Neutrophil (primary cell): Measurements from ENCODE around the gene A4GNT.

ENCODE experiments used
- H3K27ac ChIP-seq: fragments of 200-600 bp; sonication (generic); 2 replicates; pipeline ENCODE4 v1.5.1; 2016; ENCODE audit warnings: mild to moderate bottlenecking, moderate library complexity
- H3K27me3 ChIP-seq: fragments of 200-600 bp; sonication (generic); 2 replicates; pipeline ENCODE4 v1.6.0; 2016; ENCODE audit warnings: mild to moderate bottlenecking
- H3K36me3 ChIP-seq: fragments of 200-600 bp; sonication (generic); 2 replicates; pipeline ENCODE4 v1.5.1; 2017
- H3K4me1 ChIP-seq, 2 experiments: fragments of 200-600 bp in 1 of 2; sonication (generic) in 1 of 2; 1 replicate in 1 of 2; 2 replicates in 1 of 2; pipeline versions ENCODE4 v1.5.1 to v1.6.1; 2013 to 2016; ENCODE audit warnings: low read depth in 1 of 2, low read length in 1 of 2, mild to moderate bottlenecking in 1 of 2, moderate library complexity in 1 of 2; ENCODE audit not compliant: control insufficient read depth in 1 of 2, insufficient read depth in 1 of 2
- H3K4me3 ChIP-seq, 2 experiments: fragments of 200-600 bp in 1 of 2; sonication (generic) in 1 of 2; 1 replicate in 1 of 2; 2 replicates in 1 of 2; pipeline ENCODE4 v1.5.1; 2013 to 2016; ENCODE audit warnings: low read depth in 1 of 2, low read length in 1 of 2, mild to moderate bottlenecking in 1 of 2, moderate library complexity in 1 of 2
- H3K9me3 ChIP-seq: fragments of 200-600 bp; sonication (generic); 2 replicates; pipeline ENCODE4 v1.5.1; 2016
- TF ChIP-seq, protein P1 (sequence below): fragments of 200-600 bp; sonication (generic); IDR thresholded peaks from 2 replicates; pipeline ENCODE4 v1.5.1; 2016; ENCODE audit warnings: antibody characterized with exemption

The A4GNT gene

DNA sequence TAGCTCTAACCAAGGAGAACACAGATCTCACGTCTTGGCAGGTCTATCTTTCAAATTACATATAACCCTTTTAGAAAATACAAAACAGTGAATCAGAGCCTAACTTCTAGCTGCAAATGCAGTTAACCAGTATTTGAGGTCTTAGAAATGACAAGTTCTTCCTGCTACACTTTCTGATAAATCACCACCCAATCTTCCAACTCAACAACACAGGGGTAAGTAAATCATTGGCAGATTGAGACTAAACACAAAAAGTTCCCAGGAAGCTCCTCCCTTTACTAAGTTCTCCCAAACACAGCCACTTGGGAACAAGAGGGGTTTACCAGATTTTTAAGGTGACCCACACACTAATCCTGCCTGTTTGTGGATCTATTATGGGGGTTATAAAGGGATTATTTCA is at the start of gene A4GNT:
Gene A4GNT (minus strand): TSS at position 152 of the 400 bp plus-strand sequence. CDS start 1,134 bp downstream, outside the sequence.
- no peaks in the 10 kb centered on the region for H3K27me3 ChIP-seq
- TF ChIP-seq, protein P1, sequence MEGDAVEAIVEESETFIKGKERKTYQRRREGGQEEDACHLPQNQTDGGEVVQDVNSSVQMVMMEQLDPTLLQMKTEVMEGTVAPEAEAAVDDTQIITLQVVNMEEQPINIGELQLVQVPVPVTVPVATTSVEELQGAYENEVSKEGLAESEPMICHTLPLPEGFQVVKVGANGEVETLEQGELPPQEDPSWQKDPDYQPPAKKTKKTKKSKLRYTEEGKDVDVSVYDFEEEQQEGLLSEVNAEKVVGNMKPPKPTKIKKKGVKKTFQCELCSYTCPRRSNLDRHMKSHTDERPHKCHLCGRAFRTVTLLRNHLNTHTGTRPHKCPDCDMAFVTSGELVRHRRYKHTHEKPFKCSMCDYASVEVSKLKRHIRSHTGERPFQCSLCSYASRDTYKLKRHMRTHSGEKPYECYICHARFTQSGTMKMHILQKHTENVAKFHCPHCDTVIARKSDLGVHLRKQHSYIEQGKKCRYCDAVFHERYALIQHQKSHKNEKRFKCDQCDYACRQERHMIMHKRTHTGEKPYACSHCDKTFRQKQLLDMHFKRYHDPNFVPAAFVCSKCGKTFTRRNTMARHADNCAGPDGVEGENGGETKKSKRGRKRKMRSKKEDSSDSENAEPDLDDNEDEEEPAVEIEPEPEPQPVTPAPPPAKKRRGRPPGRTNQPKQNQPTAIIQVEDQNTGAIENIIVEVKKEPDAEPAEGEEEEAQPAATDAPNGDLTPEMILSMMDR = no peak
- peaks cover 31 to 45% of the 10 kb centered on the region in 2 experiments for H3K4me1 ChIP-seq
- H3K36me3 ChIP-seq = no peaks in the 10 kb centered on the region
- H3K27ac ChIP-seq = no peak within 1 kb of the TSS
- H3K9me3 ChIP-seq = no peaks in the 10 kb centered on the region
- no peak within 1 kb of the TSS for H3K4me3 ChIP-seq

DNA sequence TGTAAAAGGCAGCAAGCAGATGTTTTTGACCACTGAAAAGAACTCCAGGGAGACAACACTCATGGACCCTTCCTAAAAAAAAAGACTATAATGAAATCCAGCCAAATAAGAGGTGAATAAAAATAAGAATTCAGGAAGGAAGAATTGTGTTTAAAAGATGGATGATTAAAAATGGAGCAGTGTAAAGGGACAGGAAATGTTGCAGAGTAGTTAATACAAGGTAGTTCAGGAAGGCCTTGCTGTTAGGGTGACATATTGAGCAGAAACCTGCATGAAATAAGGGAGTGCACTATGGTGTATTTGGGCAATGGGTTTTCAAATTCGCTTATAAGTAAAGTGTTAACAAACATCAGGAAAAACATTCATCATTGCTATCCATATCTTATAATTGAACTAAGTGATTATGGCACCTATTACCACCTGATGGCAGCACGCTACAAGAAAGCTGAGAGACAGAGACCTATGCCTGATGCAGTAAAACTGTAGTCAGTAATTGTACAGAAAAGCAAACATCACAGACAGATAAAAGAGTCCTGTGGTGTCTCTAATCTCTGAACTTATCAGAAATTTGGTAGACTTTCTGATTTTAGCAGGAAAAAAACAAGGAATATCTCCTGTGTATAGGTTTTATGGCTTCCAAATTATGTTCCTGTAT is 48.3 kb upstream of the A4GNT start:
- no peaks in the 10 kb centered on the region for H3K9me3 ChIP-seq
- no peak overlapping the region for H3K27ac ChIP-seq
- no peaks in the 10 kb centered on the region for H3K27me3 ChIP-seq
- H3K36me3 ChIP-seq = no peaks in the 10 kb centered on the region
- no peaks in the 10 kb centered on the region for H3K4me1 ChIP-seq
- TF ChIP-seq, protein P1 = no peak
- H3K4me3 ChIP-seq = no peak overlapping the region

DNA sequence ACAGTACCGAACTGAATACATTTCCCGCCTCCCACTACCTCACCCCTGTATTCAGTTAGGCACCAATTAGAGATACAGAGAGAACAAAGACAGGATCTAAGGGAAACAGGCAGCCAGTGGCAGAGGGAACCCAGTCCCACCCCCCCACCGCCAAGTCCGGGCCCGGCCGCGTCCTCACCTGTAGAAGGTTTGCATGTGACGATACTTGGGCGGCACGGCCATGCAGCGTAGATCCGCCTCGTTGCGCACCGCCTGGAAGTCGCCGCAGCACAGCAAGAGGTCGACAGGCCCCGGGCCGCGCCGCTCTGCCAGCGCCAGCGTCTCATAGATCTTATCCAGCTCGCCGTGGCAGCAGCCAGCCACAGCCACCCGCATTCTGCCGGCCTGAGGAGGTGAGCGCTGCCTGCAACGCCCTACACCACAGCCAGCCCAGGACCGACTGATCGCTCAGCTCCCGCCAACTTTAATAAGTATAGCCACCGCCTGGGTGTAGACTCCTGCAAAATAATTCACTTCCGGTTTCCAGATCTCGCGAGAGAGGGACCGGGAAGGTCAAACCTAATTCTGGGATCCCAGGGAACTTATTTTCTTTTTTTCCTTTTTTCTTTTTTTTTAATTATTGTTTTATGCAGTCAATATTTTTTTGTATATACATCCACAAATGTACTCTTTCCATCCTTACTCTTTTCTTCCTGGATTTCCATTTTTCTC is 42.4 kb upstream of the A4GNT start, which contains the start of gene DBR1:
Gene DBR1 (minus strand): TSS at position 501 of the 711 bp plus-strand sequence. CDS start 126 bp downstream, at position 375.
- Histone ChIP-seq H3K4me3 (peak within 1 kb of the TSS; percentile 72 to 90), H3K4me1 (peaks cover 23 to 25% of the 10 kb centered on the region in 2 experiments), H3K27ac (peak within 1 kb of the TSS; percentile 88), H3K36me3 (peaks cover 15% of the 10 kb centered on the region), H3K9me3 (no peaks in the 10 kb centered on the region), H3K27me3 (no peaks in the 10 kb centered on the region)
- TF ChIP-seq, protein P1 = no peak

DNA sequence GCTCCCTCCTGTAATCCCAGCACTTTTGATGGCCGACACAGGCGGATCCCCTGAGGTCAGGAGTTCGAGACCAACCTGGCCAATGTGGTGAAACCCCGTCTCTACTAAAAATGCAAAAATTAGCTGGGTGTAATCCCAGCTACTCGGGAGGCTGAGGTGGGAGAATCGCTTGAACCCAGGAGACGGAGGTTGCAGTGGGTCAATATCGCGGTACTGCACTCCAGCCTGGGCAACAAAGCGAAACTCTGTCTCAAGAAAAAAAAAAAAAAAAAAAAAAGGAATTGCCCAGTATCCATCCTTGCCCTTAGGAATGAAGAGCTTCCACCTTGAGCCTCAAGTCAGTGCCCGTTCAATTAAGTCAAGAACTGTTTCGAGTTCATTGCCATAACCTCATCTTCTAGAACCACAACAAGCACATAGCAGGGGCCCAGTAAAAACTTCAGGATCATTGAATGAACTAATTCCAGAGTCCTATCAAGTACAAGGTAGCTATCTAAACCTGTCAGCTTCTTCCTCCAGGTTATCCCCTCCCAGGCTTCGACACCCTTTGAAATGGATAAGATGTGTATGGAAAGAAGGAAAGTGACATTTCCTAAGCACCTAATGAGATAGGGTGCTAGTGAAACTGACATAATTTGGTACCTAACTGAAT is 41.7 kb upstream of the A4GNT start:
- Histone ChIP-seq H3K9me3 (no peaks in the 10 kb centered on the region), H3K36me3 (peaks cover 22% of the 10 kb centered on the region), H3K27ac (peak overlapping the region; percentile 88), H3K4me1 (peaks cover 23 to 25% of the 10 kb centered on the region in 2 experiments), H3K4me3 (peak overlapping the region; percentile 72 to 90), H3K27me3 (no peaks in the 10 kb centered on the region)
- TF ChIP-seq, protein P1 = no peak

DNA sequence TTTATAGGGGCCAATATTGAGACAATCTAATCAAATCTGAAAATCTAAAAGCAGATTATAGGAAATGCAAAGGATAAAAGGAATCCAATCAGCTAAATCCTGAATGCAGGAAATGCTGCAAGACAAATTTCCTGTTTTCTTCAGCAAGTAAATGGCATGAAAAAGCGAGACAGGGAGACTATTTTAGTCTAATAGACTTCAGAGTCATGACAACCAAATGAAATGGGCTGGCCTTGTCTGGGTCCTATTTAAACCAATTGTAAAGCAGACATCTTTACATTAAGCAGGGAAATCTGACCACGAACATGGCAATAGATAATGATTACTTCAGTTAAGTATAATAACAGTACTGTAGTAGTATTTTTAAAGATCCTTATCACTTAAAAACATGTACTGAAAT is 40.4 kb upstream of the A4GNT start:
- no peak overlapping the region for H3K4me3 ChIP-seq
- peaks cover 23 to 25% of the 10 kb centered on the region in 2 experiments for H3K4me1 ChIP-seq
- TF ChIP-seq, protein P1 = no peak
- H3K27ac ChIP-seq = no peak overlapping the region
- H3K27me3 ChIP-seq = no peaks in the 10 kb centered on the region
- H3K9me3 ChIP-seq = no peaks in the 10 kb centered on the region
- H3K36me3 ChIP-seq = peaks cover 30% of the 10 kb centered on the region
